GM23248 (cell line): ENCODE results near the gene MBNL1.

ENCODE experiments used
- EZH2 ChIP-seq: fragments of 200-600 bp; sonication (generic); IDR thresholded peaks from 2 replicates; pipeline ENCODE4 v1.6.1; 2018; ENCODE audit warnings: antibody characterized with exemption, mild to moderate bottlenecking; ENCODE audit not compliant: insufficient read depth, poor library complexity, severe bottlenecking
- EZH2phosphoT487 ChIP-seq: fragments of 200-600 bp; sonication (generic); IDR thresholded peaks from 2 replicates; pipeline ENCODE4 v1.6.1; 2018; ENCODE audit warnings: antibody characterized with exemption, moderate library complexity, mild to moderate bottlenecking, low read depth; ENCODE audit not compliant: insufficient read depth

DNA sequence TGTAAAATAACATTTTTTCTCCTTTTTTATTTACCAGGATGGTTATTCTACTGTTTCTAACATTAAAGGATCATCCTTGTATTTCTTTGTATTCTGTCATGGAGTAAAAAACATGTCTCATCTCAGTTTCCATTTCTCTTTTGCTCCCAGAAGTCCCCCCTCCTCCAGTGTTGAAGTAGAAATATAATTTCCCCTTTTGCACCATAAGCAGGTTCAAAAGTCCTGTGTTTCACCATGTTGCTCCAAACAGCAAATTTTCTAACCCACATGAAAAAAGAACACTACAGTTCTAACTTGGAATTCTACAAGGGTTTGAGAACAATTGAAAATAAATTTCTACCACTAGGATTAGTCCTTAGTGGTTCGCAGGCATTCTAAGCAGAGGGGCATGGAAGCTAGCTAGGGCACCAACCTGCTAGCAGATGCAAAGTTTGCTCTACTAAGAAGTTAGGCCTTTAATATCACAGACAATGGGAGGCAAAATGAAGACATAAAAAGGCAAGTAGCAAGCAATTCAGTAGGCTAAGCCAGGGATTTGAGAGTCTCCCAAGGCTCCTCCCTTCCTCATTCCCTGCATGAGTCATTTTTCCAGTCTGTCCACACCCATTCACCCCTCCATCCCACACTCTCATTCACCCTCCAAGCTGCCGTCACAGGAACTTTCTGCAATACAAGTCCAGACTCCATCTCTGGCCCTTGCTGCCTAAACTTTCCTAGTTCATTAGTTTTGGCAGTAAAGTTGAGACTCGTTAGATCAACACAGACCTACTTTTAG lies 2.3 kb upstream of the MBNL1 start:
- TF ChIP-seq EZH2, result no peak
- TF ChIP-seq EZH2phosphoT487, result no peak
